Ishikawa (cell line): Measurements from ENCODE around the gene NOSIP.

Experiments
- CEBPB ChIP-seq: IDR thresholded peaks from 2 replicates; pipeline ENCODE4 v1.6.1; 2012
- CREB1 ChIP-seq: IDR thresholded peaks from 2 replicates; pipeline ENCODE4 v1.6.1; 2012; ENCODE audit warnings: low read depth
- EGR1 ChIP-seq: IDR thresholded peaks from 2 replicates; pipeline ENCODE4 v1.6.1; 2012
- EP300 ChIP-seq: IDR thresholded peaks from 2 replicates; pipeline ENCODE4 v1.6.1; 2012; ENCODE audit warnings: borderline replicate concordance
- FOXM1 ChIP-seq: IDR thresholded peaks from 2 replicates; pipeline ENCODE4 v1.6.1; 2012; ENCODE audit warnings: low read depth, borderline replicate concordance
- NFIC ChIP-seq: IDR thresholded peaks from 2 replicates; pipeline ENCODE4 v1.6.1; 2012
- RAD21 ChIP-seq: IDR thresholded peaks from 2 replicates; pipeline ENCODE4 v1.6.1; 2012; ENCODE audit warnings: low read depth
- TAF1 ChIP-seq: IDR thresholded peaks from 2 replicates; pipeline ENCODE4 v1.6.1; 2012; ENCODE audit warnings: low read depth, mild to moderate bottlenecking
- TCF12 ChIP-seq: IDR thresholded peaks from 2 replicates; pipeline ENCODE4 v1.6.1; 2012; ENCODE audit warnings: low read depth
- TEAD4 ChIP-seq: IDR thresholded peaks from 2 replicates; pipeline ENCODE4 v1.6.1; 2012
- USF1 ChIP-seq: IDR thresholded peaks from 2 replicates; pipeline ENCODE4 v1.6.1; 2012
- YY1 ChIP-seq: IDR thresholded peaks from 2 replicates; pipeline ENCODE4 v1.6.1; 2012; ENCODE audit warnings: low read depth
- ZBTB7A ChIP-seq: IDR thresholded peaks from 2 replicates; pipeline ENCODE4 v1.6.1; 2012; ENCODE audit warnings: low read depth
- TF ChIP-seq, protein P1 (sequence below): IDR thresholded peaks from 2 replicates; pipeline ENCODE4 v1.6.1; 2012; ENCODE audit warnings: low read depth, mild to moderate bottlenecking
- TF ChIP-seq, protein P2 (sequence below): IDR thresholded peaks from 2 replicates; pipeline ENCODE4 v1.6.1; 2012

NOSIP gene

DNA sequence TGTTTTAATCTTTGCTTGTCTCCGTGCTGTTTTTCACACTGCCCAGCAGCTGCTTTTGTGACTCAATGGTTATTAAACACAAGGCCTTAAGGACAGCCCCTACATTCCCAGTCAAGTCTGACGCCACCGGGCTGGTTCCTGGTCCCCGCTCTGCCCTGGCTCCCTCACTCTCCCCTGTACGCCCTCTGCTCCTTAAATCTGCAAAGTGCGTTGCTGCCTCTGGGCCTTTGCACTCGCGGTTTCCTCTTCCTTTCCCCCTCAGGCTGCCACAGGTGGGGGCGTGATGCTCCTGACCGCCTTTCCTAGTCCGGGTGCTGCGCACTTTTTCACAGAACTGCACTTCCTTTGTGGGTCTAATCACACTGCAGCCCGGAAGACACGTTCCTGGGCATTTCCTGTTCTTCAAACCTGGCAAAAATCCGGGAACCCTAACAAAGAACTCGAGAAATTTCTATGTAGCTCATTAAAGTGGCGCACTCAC, 25.6 kb downstream of the NOSIP start:
- TF ChIP-seq CEBPB: no peak
- no peak for TF ChIP-seq TCF12
- TF ChIP-seq USF1: no peak
- TF ChIP-seq EGR1: no peak
- TF ChIP-seq YY1: no peak
- TF ChIP-seq EP300: no peak
- TF ChIP-seq TEAD4: no peak
- TF ChIP-seq TAF1: no peak
- TF ChIP-seq FOXM1: no peak
- TF ChIP-seq NFIC: no peak
- no peak for TF ChIP-seq CREB1
- TF ChIP-seq ZBTB7A: no peak
- TF ChIP-seq, protein P1, sequence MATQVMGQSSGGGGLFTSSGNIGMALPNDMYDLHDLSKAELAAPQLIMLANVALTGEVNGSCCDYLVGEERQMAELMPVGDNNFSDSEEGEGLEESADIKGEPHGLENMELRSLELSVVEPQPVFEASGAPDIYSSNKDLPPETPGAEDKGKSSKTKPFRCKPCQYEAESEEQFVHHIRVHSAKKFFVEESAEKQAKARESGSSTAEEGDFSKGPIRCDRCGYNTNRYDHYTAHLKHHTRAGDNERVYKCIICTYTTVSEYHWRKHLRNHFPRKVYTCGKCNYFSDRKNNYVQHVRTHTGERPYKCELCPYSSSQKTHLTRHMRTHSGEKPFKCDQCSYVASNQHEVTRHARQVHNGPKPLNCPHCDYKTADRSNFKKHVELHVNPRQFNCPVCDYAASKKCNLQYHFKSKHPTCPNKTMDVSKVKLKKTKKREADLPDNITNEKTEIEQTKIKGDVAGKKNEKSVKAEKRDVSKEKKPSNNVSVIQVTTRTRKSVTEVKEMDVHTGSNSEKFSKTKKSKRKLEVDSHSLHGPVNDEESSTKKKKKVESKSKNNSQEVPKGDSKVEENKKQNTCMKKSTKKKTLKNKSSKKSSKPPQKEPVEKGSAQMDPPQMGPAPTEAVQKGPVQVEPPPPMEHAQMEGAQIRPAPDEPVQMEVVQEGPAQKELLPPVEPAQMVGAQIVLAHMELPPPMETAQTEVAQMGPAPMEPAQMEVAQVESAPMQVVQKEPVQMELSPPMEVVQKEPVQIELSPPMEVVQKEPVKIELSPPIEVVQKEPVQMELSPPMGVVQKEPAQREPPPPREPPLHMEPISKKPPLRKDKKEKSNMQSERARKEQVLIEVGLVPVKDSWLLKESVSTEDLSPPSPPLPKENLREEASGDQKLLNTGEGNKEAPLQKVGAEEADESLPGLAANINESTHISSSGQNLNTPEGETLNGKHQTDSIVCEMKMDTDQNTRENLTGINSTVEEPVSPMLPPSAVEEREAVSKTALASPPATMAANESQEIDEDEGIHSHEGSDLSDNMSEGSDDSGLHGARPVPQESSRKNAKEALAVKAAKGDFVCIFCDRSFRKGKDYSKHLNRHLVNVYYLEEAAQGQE: no peak

- TF ChIP-seq EGR1: no peak
- TF ChIP-seq, protein P1: no peak
- no peak for TF ChIP-seq RAD21
- no peak for TF ChIP-seq FOXM1
- TF ChIP-seq TCF12: no peak
- TF ChIP-seq TEAD4: no peak
- no peak for TF ChIP-seq EP300
- TF ChIP-seq, protein P2, sequence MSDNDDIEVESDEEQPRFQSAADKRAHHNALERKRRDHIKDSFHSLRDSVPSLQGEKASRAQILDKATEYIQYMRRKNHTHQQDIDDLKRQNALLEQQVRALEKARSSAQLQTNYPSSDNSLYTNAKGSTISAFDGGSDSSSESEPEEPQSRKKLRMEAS: no peak
- no peak for TF ChIP-seq NFIC
- no peak for TF ChIP-seq CEBPB
- TF ChIP-seq ZBTB7A: no peak
- no peak for TF ChIP-seq TAF1
- no peak for TF ChIP-seq USF1
- no peak for TF ChIP-seq CREB1
- TF ChIP-seq YY1: no peak
These were observed 26.7 kb downstream of the NOSIP start for GRCh38 chr19:49553451-49554271.

DNA sequence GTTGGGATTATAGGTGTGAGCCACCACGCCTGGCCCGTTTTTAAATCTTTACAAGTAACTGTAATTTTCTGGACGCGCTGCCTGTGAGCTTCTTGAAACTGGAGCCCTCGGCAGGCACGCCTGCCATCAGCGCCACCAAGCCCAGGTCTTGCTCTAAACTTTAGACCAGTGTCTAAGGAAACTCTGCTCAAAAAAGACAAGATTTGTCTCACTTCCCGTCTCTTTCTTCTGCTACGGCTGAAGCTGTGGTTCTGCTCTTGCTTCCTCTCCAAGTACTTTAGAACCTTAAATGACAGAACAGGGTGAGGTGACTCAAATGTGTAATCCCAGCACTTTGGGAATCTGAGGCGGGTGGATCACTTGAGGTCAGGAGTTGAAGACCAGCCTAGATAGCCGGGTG, 27.6 kb downstream of the NOSIP start:
- TF ChIP-seq, protein P1: no peak
- TF ChIP-seq, protein P2: no peak
- TF ChIP-seq TAF1: no peak
- no peak for TF ChIP-seq RAD21
- no peak for TF ChIP-seq TCF12
- TF ChIP-seq EGR1: no peak
- TF ChIP-seq YY1: no peak
- TF ChIP-seq CEBPB: no peak
- TF ChIP-seq FOXM1: no peak
- TF ChIP-seq CREB1: no peak
- TF ChIP-seq EP300: no peak
- no peak for TF ChIP-seq USF1
- no peak for TF ChIP-seq ZBTB7A
- no peak for TF ChIP-seq NFIC
